PC-9 (cell line): ENCODE data around the gene XXYLT1. TPM values are rescaled to one million over a fixed set of nuclear protein-coding genes. Genes with fewer than 3 reads are reported as not detected.

Experiments used
- BruUV-seq: library from RNA; stranded (reverse); fragments of 400-500 nt; replicated peaks from 2 replicates; lab custom pipeline; 2021; lab: Mats Ljungman, UMichigan
- CTCF ChIA-PET: fragments of 300-600 bp; sonication (Branson Sonifier 250); formaldehyde crosslinking; loops from one replicate; lab custom pipeline; 2022; ENCODE audit warnings: antibody characterized with exemption; lab: Charles Lee
- POLR2A ChIA-PET: fragments of 300-600 bp; sonication (Branson Sonifier 250); formaldehyde crosslinking; loops from one replicate; lab custom pipeline; 2022; ENCODE audit warnings: antibody characterized with exemption; ENCODE audit not compliant: unreplicated experiment; lab: Charles Lee
- DNase-seq, 2 experiments: peaks; one replicate each; pipeline versions ENCODE4 v3.0.0 to v3.0.0-alpha.2; 2015 to 2022; ENCODE audit warnings: mixed read lengths in 1 of 2
- H2AFZ ChIP-seq: fragments of 200-600 bp; sonication (generic); 2 replicates; pipeline ENCODE4 v1.8.1; 2017; ENCODE audit warnings: antibody characterized with exemption
- H3F3A ChIP-seq: fragments of 200-600 bp; sonication (generic); 2 replicates; pipeline ENCODE4 v1.8.1; 2017; ENCODE audit warnings: antibody characterized with exemption, mild to moderate bottlenecking, low read depth; ENCODE audit not compliant: insufficient read depth
- H3K27ac ChIP-seq: fragments of 200-600 bp; sonication (generic); 2 replicates; pipeline ENCODE4 v1.6.1; 2016; ENCODE audit warnings: mixed run types
- H3K27me3 ChIP-seq: fragments of 200-600 bp; sonication (generic); 2 replicates; pipeline ENCODE4 v1.6.1; 2016; ENCODE audit warnings: low read depth, mixed run types; ENCODE audit not compliant: insufficient read depth
- H3K36me3 ChIP-seq: fragments of 200-600 bp; sonication (generic); 2 replicates; pipeline ENCODE4 v1.6.1; 2016; ENCODE audit warnings: low read depth, mixed run types
- H3K4me1 ChIP-seq: fragments of 200-600 bp; sonication (generic); replicated peaks from 2 replicates; pipeline ENCODE4 v1.6.1; 2016; ENCODE audit warnings: mixed run types; ENCODE audit not compliant: insufficient read depth
- H3K4me2 ChIP-seq: fragments of 200-600 bp; sonication (generic); 2 replicates; pipeline ENCODE4 v1.6.1; 2017; ENCODE audit warnings: mixed run types
- H3K4me3 ChIP-seq: fragments of 200-600 bp; sonication (generic); 2 replicates; pipeline ENCODE4 v1.6.1; 2016; ENCODE audit warnings: mixed run types
- H3K79me2 ChIP-seq: fragments of 200-600 bp; sonication (generic); 2 replicates; pipeline ENCODE4 v1.6.1; 2017; ENCODE audit warnings: low read depth, mixed run types
- H3K9me2 ChIP-seq: fragments of 200-600 bp; sonication (generic); 2 replicates; pipeline ENCODE4 v1.8.1; 2017; ENCODE audit warnings: mild to moderate bottlenecking; ENCODE audit not compliant: insufficient read depth
- H3K9me3 ChIP-seq: fragments of 200-600 bp; sonication (generic); 2 replicates; pipeline ENCODE4 v1.8.1; 2016; ENCODE audit warnings: low read depth; ENCODE audit not compliant: insufficient read depth
- H4K20me1 ChIP-seq: fragments of 200-600 bp; sonication (generic); 2 replicates; pipeline ENCODE4 v1.8.1; 2017; ENCODE audit not compliant: insufficient read depth
- CTCF ChIP-seq: fragments of 200-600 bp; sonication (generic); conservative IDR thresholded peaks from 2 replicates; pipeline ENCODE4 v1.6.1; 2017; ENCODE audit warnings: mixed run types, antibody characterized with exemption, mild to moderate bottlenecking, moderate library complexity
- EZH2 ChIP-seq: fragments of 200-600 bp; sonication (generic); IDR thresholded peaks from 2 replicates; pipeline ENCODE4 v1.8.0; 2017; ENCODE audit warnings: antibody characterized with exemption, low read depth
- intact Hi-C: fragments of 100-400 bp; cut with micrococcal nuclease; formaldehyde crosslinking; loops from one replicate; pipeline ENCODE4 v1.10.0; 2022; ENCODE audit not compliant: unreplicated experiment
- total RNA-seq: library from RNA; stranded (reverse); gene quantifications from 2 replicates; pipeline ENCODE4 v1.2.3, GENCODE V29; 2021

XXYLT1 gene
- total RNA-seq, 1 experiment from 2014 or later, result 13.3 TPM

GRCh38 chr3:195082811-195083210 lies 188.1 kb downstream of the XXYLT1 start:
- Histone ChIP-seq H3K9me3 (no peaks in the 10 kb centered on the region), H3K9me2 (no peaks in the 10 kb centered on the region), H4K20me1 (no peaks in the 10 kb centered on the region), H3K4me2 (no peak overlapping the region), H3K36me3 (no peaks in the 10 kb centered on the region), H3K27me3 (no peaks in the 10 kb centered on the region), H3K27ac (no peak overlapping the region), H3F3A (no peaks in the 10 kb centered on the region), H3K4me1 (no peaks in the 10 kb centered on the region), H3K79me2 (no peaks in the 10 kb centered on the region), H2AFZ (no peak overlapping the region), H3K4me3 (no peak overlapping the region)
- BruUV-seq, result no TSS peak
- DNase-seq, result no peak
- intact Hi-C loops, result no loop called here
- ChIA-PET POLR2A (no interaction called here), CTCF (interaction anchor here (0.6 kb wide), 1 partner anchor 120 kb away, joined by 3 read pairs; no protein-coding TSS in a partner anchor)
- TF ChIP-seq EZH2, result no peak
- no peak for TF ChIP-seq CTCF

- DNase-seq, result no peak
- H3K36me3 ChIP-seq, result no peaks in the 10 kb centered on the region
- H3K4me2 ChIP-seq, result no peak overlapping the region
- no peaks in the 10 kb centered on the region for H3K27me3 ChIP-seq
- H2AFZ ChIP-seq, result no peak overlapping the region
- no TSS peak for BruUV-seq
- TF ChIP-seq EZH2, result no peak
- no peak for TF ChIP-seq CTCF
- no peaks in the 10 kb centered on the region for H4K20me1 ChIP-seq
- H3K9me3 ChIP-seq, result no peaks in the 10 kb centered on the region
- no peaks in the 10 kb centered on the region for H3K4me1 ChIP-seq
- CTCF ChIA-PET, result interaction anchor here (0.5 kb wide), 1 partner anchor 826 kb away, joined by 3 read pairs; no protein-coding TSS in a partner anchor
- intact Hi-C loops, result no loop called here
- no peak overlapping the region for H3K4me3 ChIP-seq
- no peak overlapping the region for H3K27ac ChIP-seq
- H3K9me2 ChIP-seq, result no peaks in the 10 kb centered on the region
- H3K79me2 ChIP-seq, result no peaks in the 10 kb centered on the region
- POLR2A ChIA-PET, result interaction anchor here (0.6 kb wide), 1 partner anchor 47 kb away, joined by 12 read pairs; no protein-coding TSS in a partner anchor
- H3F3A ChIP-seq, result no peaks in the 10 kb centered on the region
Observed at GRCh38 chr3:195081242-195081963, 189.6 kb downstream of the XXYLT1 start.

GRCh38 chr3:195080571-195081151 lies 190.3 kb downstream of the XXYLT1 start:
- TF ChIP-seq EZH2 (no peak), CTCF (no peak)
- Histone ChIP-seq H3K9me2 (no peaks in the 10 kb centered on the region), H3K9me3 (no peaks in the 10 kb centered on the region), H3K79me2 (no peaks in the 10 kb centered on the region), H3K4me1 (no peaks in the 10 kb centered on the region), H4K20me1 (no peaks in the 10 kb centered on the region), H3K27ac (no peak overlapping the region), H3K4me2 (no peak overlapping the region), H3K4me3 (no peak overlapping the region), H3K27me3 (no peaks in the 10 kb centered on the region), H2AFZ (no peak overlapping the region), H3F3A (no peaks in the 10 kb centered on the region), H3K36me3 (no peaks in the 10 kb centered on the region)
- no TSS peak for BruUV-seq
- CTCF ChIA-PET, result no interaction called here
- intact Hi-C loops, result no loop called here
- POLR2A ChIA-PET, result interaction anchor here (0.6 kb wide), 1 partner anchor 47 kb away, joined by 12 read pairs; no protein-coding TSS in a partner anchor
- no peak for DNase-seq
